A549 (cell line): ENCODE measurements around the gene SPATA46. TPM values are rescaled to one million over a fixed set of nuclear protein-coding genes. Genes with fewer than 3 reads are reported as not detected.

Experiments used
- ATAC-seq, 2 experiments: fragments of 200-7000 bp in 1 of 2; fragments of >200 bp in 1 of 2; cut with Nextera tagmentation in 1 of 2; cut with Tn5 transposase in 1 of 2; 3 replicates each; pipeline versions ENCODE4 v1.8.0 to v1.9.1; 2018 to 2020; ENCODE audit warnings: mild to moderate bottlenecking in 1 of 2, moderate library complexity in 1 of 2
- CTCF ChIA-PET: fragments of 300-600 bp; sonication (Branson Sonifier 250); formaldehyde crosslinking; extraction: SDS; loops from one replicate; lab custom pipeline; 2021; ENCODE audit warnings: antibody characterized with exemption, inconsistent platforms; lab: Yijun Ruan, JAX
- POLR2A ChIA-PET: fragments of 350-600 bp; formaldehyde crosslinking; extraction: SDS; loops from one replicate; lab custom pipeline; 2021; ENCODE audit warnings: antibody characterized with exemption, inconsistent platforms; lab: Yijun Ruan, JAX
- DNase-seq, 2 experiments: peaks; one replicate each; pipeline versions ENCODE4 v3.0.0 to v3.0.0-alpha.2; 2011 to 2016; ENCODE audit warnings: low read depth in 1 of 2, low spot score in 1 of 2
- FAIRE-seq: peaks from 2 replicates; lab custom pipeline; 2011; peaks lifted over from hg19 to GRCh38; lab: Jason Lieb, UNC
- H3K27ac ChIP-seq, 2 experiments: fragments of >200 bp; sonication (Bioruptor Twin); formaldehyde crosslinking; 3 replicates each; pipeline ENCODE4 v1.5.1; 2016 to 2017
- H3K4me1 ChIP-seq: fragments of >200 bp; sonication (Bioruptor Twin); formaldehyde crosslinking; 3 replicates; pipeline ENCODE4 v1.6.1; 2016
- H3K4me2 ChIP-seq: fragments of >200 bp; sonication (Bioruptor Twin); formaldehyde crosslinking; 3 replicates; pipeline ENCODE4 v1.6.1; 2016
- H3K4me3 ChIP-seq: fragments of >200 bp; sonication (Bioruptor Twin); formaldehyde crosslinking; 3 replicates; pipeline ENCODE4 v1.5.1; 2016
- H3K9me3 ChIP-seq: fragments of >200 bp; sonication (Bioruptor Twin); formaldehyde crosslinking; 3 replicates; pipeline ENCODE4 v1.6.1; 2016
- CEBPB ChIP-seq, 2 experiments: fragments of >200 bp in 1 of 2; sonication (Bioruptor Twin) in 1 of 2; formaldehyde crosslinking in 1 of 2; IDR thresholded peaks; 2 replicates each; pipeline ENCODE4 v1.6.1; 2012 to 2016
- CHD4 ChIP-seq: fragments of 200-600 bp; sonication (generic); IDR thresholded peaks from 2 replicates; pipeline ENCODE4 v1.6.1; 2016; ENCODE audit warnings: antibody characterized with exemption, mild to moderate bottlenecking, borderline replicate concordance
- ESRRA ChIP-seq: fragments of 150-350 bp; IDR thresholded peaks from 2 replicates; pipeline ENCODE4 v1.6.1; 2014; ENCODE audit warnings: mild to moderate bottlenecking, low read length, borderline replicate concordance
- GATA3 ChIP-seq: IDR thresholded peaks from 2 replicates; pipeline ENCODE4 v1.6.1; 2012; ENCODE audit warnings: borderline replicate concordance
- HEYL ChIP-seq: fragments of 250-450 bp; sonication (Bioruptor Pico); IDR thresholded peaks from 2 replicates; pipeline ENCODE4 v1.8.0; 2021; ENCODE audit warnings: mild to moderate bottlenecking, moderate library complexity
- HOXB5 ChIP-seq: fragments of 250-450 bp; sonication (Bioruptor Pico); IDR thresholded peaks from 2 replicates; pipeline ENCODE4 v1.5.0; 2020; ENCODE audit warnings: mild to moderate bottlenecking, moderate library complexity
- JUN ChIP-seq, 2 experiments: fragments of >200 bp; sonication (Bioruptor Twin); formaldehyde crosslinking; IDR thresholded peaks; 2 replicates in 1 of 2; 3 replicates in 1 of 2; pipeline ENCODE4 v1.6.1; 2016 to 2017
- KDM5A ChIP-seq: fragments of 200-600 bp; sonication (generic); IDR thresholded peaks from 2 replicates; pipeline ENCODE4 v1.6.1; 2016; ENCODE audit warnings: antibody characterized with exemption, mild to moderate bottlenecking
- NR3C1 ChIP-seq: fragments of >200 bp; sonication (Bioruptor Twin); formaldehyde crosslinking; IDR thresholded peaks from 3 replicates; pipeline ENCODE4 v1.6.1; 2017
- PHF8 ChIP-seq: fragments of 200-600 bp; sonication (generic); IDR thresholded peaks from 2 replicates; pipeline ENCODE4 v1.6.1; 2016; ENCODE audit warnings: low read depth, mild to moderate bottlenecking, antibody characterized with exemption, moderate library complexity, borderline replicate concordance
- RAD21 ChIP-seq, 2 experiments: fragments of >200 bp in 1 of 2; sonication (Bioruptor Twin) in 1 of 2; formaldehyde crosslinking in 1 of 2; IDR thresholded peaks in 1 of 2; conservative IDR thresholded peaks in 1 of 2; 2 replicates in 1 of 2; 3 replicates in 1 of 2; pipeline ENCODE4 v1.6.1; 2012 to 2018; ENCODE audit warnings: inconsistent platforms in 1 of 2
- SMC3 ChIP-seq: fragments of >200 bp; sonication (Bioruptor Twin); formaldehyde crosslinking; IDR thresholded peaks from 3 replicates; pipeline ENCODE4 v1.6.1; 2018; ENCODE audit warnings: inconsistent platforms
- ZC3H11A ChIP-seq: fragments of 450-650 bp; IDR thresholded peaks from 2 replicates; pipeline ENCODE4 v1.6.1; 2014; ENCODE audit warnings: antibody characterized with exemption, mild to moderate bottlenecking
- WGBS: methylation state at CpG from one replicate; pipeline ENCODE4 v1.1.6; 2017; ENCODE audit errors: missing lambda C conversion rate; 5-methylcytosine and 5-hydroxymethylcytosine counted together
- polyA plus RNA-seq, 4 experiments: library from polyadenylated mRNA; depleted of rRNA in 3 of 4; stranded (reverse); fragments of >200 nt; fragmentation: RNase III in 1 of 4; extraction: RNeasy Plus Mini Kit Qiagen cat#74134 plus additional on column Dnase treatment in 1 of 4; gene quantifications; 2 replicates in 3 of 4; 3 replicates in 1 of 4; pipeline ENCODE4 v1.2.3, GENCODE V29; 2011 to 2017
- TF ChIP-seq, protein P1 (sequence below): IDR thresholded peaks from 2 replicates; pipeline ENCODE4 v1.6.1; 2012
- TF ChIP-seq, protein P2 (sequence below): fragments of 150-350 bp; IDR thresholded peaks from 2 replicates; pipeline ENCODE4 v1.6.1; 2014; ENCODE audit warnings: low read depth, mild to moderate bottlenecking, low read length
- TF ChIP-seq, protein P3 (sequence below): fragments of 250-450 bp; sonication (Bioruptor Pico); IDR thresholded peaks from 2 replicates; pipeline ENCODE4 v1.5.0; 2021; ENCODE audit warnings: mild to moderate bottlenecking, moderate library complexity, borderline replicate concordance
- TF ChIP-seq, protein P4 (sequence below): fragments of 200-600 bp; sonication (generic); IDR thresholded peaks from 2 replicates; pipeline ENCODE4 v1.6.1; 2016; ENCODE audit warnings: antibody characterized with exemption, mild to moderate bottlenecking, moderate library complexity
- TF ChIP-seq, protein P5 (sequence below): fragments of 250-450 bp; sonication (Bioruptor Pico); IDR thresholded peaks from 2 replicates; pipeline ENCODE4 v1.5.0; 2020; ENCODE audit warnings: low read depth, mild to moderate bottlenecking, moderate library complexity

SPATA46 gene
- polyA plus RNA-seq, 2 of the 4 experiments (the other 2 are of a cell fraction), result not detected

DNA sequence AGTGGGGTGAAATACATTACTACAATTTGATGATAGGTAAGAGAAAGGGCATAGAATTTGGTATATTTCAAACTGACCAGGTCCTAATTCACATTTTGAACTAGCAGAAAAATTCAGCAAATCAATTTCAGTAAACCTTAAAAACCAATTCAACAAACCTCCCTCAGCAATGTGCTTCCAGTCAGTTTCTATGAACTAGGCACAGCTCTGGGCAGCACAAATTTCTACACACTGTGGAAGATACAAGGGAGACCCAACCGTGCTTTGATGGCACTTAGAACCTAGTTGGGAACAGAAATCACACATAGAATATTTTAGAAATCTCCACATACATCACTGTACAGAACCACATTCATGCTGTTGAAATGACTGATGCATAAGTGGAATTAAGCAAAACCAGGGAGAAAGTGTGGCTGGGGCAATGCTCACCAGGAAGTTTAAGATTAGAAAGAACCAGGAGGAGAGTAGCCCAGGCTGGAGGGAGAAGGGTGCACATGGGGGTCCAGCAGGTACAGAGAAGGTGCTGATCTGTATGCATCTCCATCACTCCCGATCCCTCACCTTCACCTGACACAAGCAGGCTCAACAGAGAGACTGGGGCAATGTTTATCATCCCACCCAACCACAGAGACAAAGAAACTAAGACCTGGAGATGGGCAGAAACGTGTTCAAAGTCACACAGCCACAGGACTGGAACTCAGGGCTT lies 19.7 kb upstream of the SPATA46 start:
- no peak for FAIRE-seq
- WGBS, result 2% methylated on average over 3 of the region's 3 CpGs
- POLR2A ChIA-PET, result no interaction called here
- H3K4me3 ChIP-seq, result no peak overlapping the region
- peak in 1 of 2 experiments; percentile 45; a peak in 4 of 6 replicates for ATAC-seq
- H3K27ac ChIP-seq, result no peak overlapping the region
- H3K9me3 ChIP-seq, result no peaks in the 10 kb centered on the region
- CTCF ChIA-PET, result no interaction called here
- DNase-seq, result no peak
- H3K4me2 ChIP-seq, result no peak overlapping the region
- TF ChIP-seq, protein P1, sequence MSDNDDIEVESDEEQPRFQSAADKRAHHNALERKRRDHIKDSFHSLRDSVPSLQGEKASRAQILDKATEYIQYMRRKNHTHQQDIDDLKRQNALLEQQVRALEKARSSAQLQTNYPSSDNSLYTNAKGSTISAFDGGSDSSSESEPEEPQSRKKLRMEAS, result no peak
- TF ChIP-seq PHF8, result no peak
- TF ChIP-seq SMC3, result no peak
- TF ChIP-seq NR3C1, result no peak
- no peak for TF ChIP-seq HOXB5 (CRISPR knock-in tag)
- no peak for TF ChIP-seq CEBPB (IDR thresholded peaks at IDR 0.05)
- TF ChIP-seq, protein P2, sequence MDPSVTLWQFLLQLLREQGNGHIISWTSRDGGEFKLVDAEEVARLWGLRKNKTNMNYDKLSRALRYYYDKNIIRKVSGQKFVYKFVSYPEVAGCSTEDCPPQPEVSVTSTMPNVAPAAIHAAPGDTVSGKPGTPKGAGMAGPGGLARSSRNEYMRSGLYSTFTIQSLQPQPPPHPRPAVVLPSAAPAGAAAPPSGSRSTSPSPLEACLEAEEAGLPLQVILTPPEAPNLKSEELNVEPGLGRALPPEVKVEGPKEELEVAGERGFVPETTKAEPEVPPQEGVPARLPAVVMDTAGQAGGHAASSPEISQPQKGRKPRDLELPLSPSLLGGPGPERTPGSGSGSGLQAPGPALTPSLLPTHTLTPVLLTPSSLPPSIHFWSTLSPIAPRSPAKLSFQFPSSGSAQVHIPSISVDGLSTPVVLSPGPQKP, result no peak
- TF ChIP-seq, protein P3, sequence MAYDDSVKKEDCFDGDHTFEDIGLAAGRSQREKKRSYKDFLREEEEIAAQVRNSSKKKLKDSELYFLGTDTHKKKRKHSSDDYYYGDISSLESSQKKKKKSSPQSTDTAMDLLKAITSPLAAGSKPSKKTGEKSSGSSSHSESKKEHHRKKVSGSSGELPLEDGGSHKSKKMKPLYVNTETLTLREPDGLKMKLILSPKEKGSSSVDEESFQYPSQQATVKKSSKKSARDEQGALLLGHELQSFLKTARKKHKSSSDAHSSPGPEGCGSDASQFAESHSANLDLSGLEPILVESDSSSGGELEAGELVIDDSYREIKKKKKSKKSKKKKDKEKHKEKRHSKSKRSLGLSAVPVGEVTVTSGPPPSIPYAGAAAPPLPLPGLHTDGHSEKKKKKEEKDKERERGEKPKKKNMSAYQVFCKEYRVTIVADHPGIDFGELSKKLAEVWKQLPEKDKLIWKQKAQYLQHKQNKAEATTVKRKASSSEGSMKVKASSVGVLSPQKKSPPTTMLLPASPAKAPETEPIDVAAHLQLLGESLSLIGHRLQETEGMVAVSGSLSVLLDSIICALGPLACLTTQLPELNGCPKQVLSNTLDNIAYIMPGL (CRISPR knock-in tag), result no peak
- no peak for TF ChIP-seq JUN (IDR thresholded peaks at IDR 0.05)
- TF ChIP-seq ESRRA, result no peak
- no peak for TF ChIP-seq RAD21 (conservative IDR thresholded peaks at IDR 0.05 in 1 of 2, IDR thresholded peaks at IDR 0.05 in 1 of 2)
- no peak for TF ChIP-seq HEYL (CRISPR knock-in tag)
- no peak for TF ChIP-seq ZC3H11A
- no peak for TF ChIP-seq GATA3
- TF ChIP-seq CHD4, result no peak
- TF ChIP-seq KDM5A, result no peak
- TF ChIP-seq, protein P4, sequence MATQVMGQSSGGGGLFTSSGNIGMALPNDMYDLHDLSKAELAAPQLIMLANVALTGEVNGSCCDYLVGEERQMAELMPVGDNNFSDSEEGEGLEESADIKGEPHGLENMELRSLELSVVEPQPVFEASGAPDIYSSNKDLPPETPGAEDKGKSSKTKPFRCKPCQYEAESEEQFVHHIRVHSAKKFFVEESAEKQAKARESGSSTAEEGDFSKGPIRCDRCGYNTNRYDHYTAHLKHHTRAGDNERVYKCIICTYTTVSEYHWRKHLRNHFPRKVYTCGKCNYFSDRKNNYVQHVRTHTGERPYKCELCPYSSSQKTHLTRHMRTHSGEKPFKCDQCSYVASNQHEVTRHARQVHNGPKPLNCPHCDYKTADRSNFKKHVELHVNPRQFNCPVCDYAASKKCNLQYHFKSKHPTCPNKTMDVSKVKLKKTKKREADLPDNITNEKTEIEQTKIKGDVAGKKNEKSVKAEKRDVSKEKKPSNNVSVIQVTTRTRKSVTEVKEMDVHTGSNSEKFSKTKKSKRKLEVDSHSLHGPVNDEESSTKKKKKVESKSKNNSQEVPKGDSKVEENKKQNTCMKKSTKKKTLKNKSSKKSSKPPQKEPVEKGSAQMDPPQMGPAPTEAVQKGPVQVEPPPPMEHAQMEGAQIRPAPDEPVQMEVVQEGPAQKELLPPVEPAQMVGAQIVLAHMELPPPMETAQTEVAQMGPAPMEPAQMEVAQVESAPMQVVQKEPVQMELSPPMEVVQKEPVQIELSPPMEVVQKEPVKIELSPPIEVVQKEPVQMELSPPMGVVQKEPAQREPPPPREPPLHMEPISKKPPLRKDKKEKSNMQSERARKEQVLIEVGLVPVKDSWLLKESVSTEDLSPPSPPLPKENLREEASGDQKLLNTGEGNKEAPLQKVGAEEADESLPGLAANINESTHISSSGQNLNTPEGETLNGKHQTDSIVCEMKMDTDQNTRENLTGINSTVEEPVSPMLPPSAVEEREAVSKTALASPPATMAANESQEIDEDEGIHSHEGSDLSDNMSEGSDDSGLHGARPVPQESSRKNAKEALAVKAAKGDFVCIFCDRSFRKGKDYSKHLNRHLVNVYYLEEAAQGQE, result no peak
- TF ChIP-seq, protein P5, sequence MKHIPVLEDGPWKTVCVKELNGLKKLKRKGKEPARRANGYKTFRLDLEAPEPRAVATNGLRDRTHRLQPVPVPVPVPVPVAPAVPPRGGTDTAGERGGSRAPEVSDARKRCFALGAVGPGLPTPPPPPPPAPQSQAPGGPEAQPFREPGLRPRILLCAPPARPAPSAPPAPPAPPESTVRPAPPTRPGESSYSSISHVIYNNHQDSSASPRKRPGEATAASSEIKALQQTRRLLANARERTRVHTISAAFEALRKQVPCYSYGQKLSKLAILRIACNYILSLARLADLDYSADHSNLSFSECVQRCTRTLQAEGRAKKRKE (CRISPR knock-in tag), result no peak
- no peaks in the 10 kb centered on the region for H3K4me1 ChIP-seq
